HG03196 (cell line): ENCODE results near the gene ENOX1.

Experiments
- ATAC-seq: cut with Tn5 transposase; IDR thresholded peaks from one replicate; pipeline ENCODE4 v1.9.1; 2021; ENCODE audit not compliant: unreplicated experiment

The ENOX1 gene

DNA sequence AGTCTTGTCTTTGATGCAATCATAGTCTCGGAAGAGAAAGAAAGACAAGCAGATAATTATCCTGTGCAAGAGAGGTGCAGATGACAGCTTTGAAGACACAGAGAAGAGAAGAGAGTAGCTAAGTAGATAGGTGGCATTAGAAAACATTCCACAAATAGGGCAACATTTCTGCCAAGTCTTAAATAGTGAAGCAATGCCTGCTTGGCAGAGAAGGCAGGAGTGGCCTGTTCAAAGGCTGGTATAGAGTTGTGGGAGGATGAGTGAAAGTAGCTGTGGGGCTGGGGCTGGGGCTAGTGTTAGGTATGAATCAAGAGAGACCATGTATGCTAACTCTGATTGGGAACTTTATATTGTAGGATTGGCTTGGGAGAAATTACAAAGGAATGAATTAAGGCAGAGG, 457.9 kb downstream of the ENOX1 start:
- no peak for ATAC-seq

GRCh38 chr13:43326100-43326499, 460.7 kb downstream of the ENOX1 start:
- no peak for ATAC-seq

DNA sequence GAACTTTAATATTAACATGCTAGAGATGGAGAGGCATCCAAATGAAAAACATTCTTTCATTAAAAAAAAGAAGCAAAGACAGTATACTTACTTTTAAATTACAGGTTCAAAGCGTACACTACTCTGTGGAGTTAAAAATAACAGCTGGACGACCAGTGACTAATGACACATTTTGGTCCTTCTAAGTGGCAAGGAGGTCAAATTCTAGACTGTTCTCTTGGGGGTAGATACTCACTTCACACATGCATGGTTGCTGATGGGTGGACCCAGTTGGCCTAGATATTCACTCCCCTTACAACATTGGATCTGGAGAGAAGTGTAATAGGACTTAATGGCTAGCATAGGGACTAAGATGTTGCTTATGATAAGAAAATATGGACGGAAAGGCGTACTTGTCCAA, 461.1 kb downstream of the ENOX1 start:
- no peak for ATAC-seq

DNA sequence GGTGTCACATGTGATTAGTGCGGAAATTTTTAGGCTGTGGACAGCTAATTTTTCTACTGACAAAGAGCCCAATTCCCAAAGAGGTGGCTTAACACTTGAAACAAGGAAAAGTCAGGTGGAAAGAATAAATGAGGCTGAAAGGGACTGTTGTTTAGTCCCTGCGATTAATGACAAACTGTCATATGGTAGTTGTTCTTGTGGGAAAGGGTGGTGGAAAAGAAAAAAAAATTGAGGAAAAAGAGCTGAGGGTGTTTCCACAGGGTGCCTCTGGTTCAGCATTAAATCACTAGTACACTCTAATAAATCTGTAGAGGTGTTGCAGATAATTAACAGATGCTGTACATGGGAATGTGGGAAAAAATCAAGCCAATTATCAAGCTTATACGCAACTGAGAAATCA, 462.6 kb downstream of the ENOX1 start:
- ATAC-seq, result no peak

GRCh38 chr13:43319617-43320444, 466.9 kb downstream of the ENOX1 start:
- ATAC-seq, result no peak

GRCh38 chr13:43316946-43317353, 469.8 kb downstream of the ENOX1 start:
- no peak for ATAC-seq

DNA sequence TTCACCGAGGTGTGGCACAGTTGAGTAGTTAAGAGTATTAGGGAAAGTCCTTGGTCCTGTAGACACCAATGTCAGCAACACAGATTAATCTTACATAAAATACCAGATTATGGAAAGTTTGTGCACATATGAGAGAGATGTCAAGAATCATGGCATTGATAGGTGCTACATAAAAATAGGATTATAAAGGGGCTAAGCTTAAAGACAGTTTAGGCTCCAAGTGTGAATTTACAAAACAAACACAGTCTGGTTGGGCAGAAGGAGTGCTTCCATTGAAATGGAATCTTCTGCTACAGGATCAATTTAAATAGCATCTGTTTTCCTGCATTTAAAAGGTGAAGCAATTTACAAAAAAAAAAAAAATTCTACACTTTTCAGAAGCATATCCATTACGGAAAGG, 470.5 kb downstream of the ENOX1 start:
- ATAC-seq, result no peak

DNA sequence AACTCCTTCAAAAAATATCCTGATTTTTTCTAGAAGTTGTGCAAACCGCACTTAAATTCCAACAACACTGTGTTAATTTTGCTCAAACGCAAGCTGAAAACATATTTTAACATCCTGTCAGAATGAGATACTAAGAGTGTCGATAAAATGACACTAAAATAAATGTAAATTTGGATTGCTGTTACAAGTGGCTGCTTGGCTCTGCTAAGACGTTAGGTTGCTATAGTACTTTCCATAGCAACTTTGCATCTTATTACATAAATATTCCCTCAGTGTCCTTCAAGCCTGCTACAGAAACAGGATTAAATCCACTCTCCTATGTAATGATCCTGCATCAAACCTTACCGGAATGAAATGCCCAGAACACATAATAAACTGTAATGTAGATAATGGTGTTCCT, 471.2 kb downstream of the ENOX1 start:
- ATAC-seq, result no peak

DNA sequence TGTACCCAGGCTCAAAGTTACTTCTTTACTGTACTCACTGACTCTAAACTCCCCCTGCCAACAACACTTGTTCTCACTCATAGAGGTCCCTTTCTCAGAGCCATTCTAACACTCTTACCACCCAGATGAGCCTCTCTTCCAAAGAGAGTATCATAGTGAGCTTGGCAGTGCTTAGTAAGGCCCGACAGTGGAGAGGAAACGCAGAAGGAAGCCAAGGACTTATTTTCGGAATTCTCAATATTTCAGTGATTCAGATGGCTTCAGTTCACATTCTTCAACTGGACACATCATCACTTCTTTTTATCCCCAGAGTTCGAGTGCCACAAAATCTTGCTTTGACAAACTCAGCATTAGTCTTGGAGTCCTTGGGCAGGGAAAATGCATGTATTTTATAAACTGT, 477.5 kb downstream of the ENOX1 start:
- no peak for ATAC-seq

- peak; percentile 52 for ATAC-seq
Observed at GRCh38 chr13:43307921-43308433, 478.8 kb downstream of the ENOX1 start.

GRCh38 chr13:43307221-43307920, 479.4 kb downstream of the ENOX1 start:
- ATAC-seq, result no peak

GRCh38 chr13:43306372-43306771, 480.4 kb downstream of the ENOX1 start:
- ATAC-seq, result no peak

DNA sequence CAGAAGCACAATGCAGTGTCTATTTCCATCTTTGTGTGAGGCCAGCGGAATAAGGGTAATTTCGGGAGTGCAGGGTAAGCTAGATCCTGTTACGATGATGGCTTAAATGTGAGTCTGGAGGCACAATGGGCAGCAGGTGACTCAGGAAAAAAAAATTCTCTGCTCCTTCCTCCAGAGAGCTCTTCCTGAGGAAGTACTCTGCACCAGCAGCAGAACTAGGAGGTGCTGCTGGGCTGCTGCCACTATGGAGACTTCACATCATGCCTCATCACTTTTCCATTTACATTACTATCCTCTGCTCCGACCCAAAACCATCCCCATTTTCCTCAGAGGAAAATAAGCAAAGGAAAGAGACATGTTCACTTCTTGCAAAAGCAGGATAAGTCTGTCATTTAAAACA, 481.4 kb downstream of the ENOX1 start:
- no peak for ATAC-seq

DNA sequence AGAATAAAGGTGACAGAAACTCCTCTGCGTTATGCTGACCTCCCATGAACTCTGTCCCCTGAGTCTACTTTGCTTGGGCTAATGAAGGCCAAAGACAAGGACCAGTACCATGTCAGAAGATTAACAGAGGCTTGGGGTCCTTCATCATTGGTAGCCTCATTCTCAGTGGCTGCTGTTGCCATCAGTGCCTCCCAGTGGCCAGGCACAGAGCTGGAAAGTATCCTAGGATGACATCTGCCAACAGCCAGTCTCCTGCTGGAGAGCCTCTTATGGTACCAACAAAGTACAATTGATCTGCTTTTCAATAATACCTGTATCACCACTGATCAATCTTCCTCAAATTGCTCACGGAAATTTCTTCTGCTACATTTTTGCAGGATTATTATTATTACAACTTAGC, 481.8 kb downstream of the ENOX1 start:
- no peak for ATAC-seq

- no peak for ATAC-seq
Observed at GRCh38 chr13:43304449-43304848, 482.3 kb downstream of the ENOX1 start.

DNA sequence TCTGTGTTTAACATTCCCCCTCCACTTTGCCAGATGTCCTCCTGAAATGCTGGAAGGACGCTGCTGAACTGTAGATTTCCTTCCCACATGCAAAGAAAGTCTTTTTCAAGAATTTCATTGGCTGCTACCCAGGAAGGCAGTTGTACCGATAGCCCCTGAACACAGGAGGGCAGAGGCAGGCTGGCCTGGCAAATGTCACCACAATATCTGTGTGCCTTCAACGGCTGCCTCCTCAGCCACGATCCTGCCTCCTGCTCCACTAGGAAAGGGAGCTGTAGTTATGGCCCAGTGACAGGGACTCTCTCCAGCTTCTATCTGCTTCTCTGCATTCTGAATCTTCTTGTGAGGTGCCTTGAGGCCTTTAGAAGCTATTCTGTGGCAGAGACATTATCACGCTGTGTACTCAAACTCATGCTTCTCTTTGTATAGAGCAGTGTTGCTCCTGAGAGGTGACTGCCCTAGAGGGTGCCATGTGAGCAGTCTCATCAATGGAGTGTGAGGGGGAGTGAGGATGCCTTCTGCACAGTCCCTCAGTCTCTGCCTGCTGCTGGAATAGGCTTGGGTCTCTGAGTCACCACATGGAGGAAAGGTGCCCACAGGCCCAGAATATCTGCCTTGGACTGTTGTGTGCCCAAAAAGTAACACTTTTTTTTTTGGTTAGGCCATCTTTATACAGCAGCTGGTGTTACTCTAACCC, 483.6 kb downstream of the ENOX1 start:
- no peak for ATAC-seq

- ATAC-seq, result no peak
Observed at GRCh38 chr13:43301346-43301969, 485.3 kb downstream of the ENOX1 start.

DNA sequence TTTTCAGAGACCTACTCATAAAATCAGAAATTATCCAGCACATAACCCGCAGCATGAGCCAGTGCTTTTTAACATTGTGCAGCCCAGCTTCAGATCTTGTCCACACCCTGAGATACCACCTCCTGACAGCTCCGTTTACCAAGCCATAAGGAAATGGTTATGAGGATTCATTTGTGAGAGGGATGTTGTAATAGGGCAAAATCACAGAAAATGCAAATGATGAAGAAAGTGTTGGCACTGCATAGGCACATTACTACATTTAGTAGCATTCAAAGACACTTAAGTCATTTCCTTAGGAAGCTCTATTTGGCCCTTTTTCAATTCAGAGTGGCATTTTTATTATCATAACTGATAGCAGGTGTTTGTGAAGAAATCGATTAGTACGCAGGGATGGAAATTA, 485.9 kb downstream of the ENOX1 start:
- ATAC-seq, result no peak

GRCh38 chr13:43299374-43299773, 487.4 kb downstream of the ENOX1 start:
- no peak for ATAC-seq

DNA sequence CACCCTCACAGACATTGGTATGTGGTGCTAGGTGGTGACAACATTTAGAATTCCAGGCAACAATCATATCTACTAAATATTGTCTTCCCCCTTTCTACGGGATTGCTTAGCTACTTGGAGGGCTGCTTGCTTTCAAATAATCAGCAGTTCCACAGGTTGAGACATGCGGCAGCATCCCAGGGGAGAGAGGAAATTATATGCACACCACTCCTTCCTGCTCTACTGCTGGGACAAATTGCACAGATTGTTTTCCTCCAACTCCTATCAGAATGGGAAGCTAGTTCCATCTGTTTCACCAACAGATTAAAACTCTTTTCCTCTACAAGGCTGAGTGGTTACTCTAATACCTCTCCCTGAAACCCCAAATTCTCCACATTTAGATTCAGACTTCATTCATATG, 488.0 kb downstream of the ENOX1 start:
- no peak for ATAC-seq

GRCh38 chr13:43297967-43298678, 488.6 kb downstream of the ENOX1 start:
- ATAC-seq, result no peak
